SW 1271 (cell line): ENCODE data around the gene OR5AN1.
"Not testable (repeated sequence)": the region's sequence is repeated elsewhere in the genome, so short reads cannot be mapped to it uniquely, and the experiment has no call there.

Experiments
- DNase-seq, 2 experiments: peaks; one replicate each; lab custom pipeline; 2025; lab: John Stamatoyannopoulos, UW

OR5AN1 gene

GRCh38 chr11:59358595-59358994 lies at the start of gene OR5AN1:
TSS of gene OR5AN1 (plus strand) at chr11:59358895. CDS start at chr11:59364459, 5,564 bp downstream.
- DNase-seq: no peak

GRCh38 chr11:59335001-59335400 lies 23.7 kb upstream of the OR5AN1 start:
- no peak for DNase-seq

GRCh38 chr11:59336176-59336575 lies 22.5 kb upstream of the OR5AN1 start:
- DNase-seq: no peak

- DNase-seq: no peak
These were observed 21.8 kb upstream of the OR5AN1 start for GRCh38 chr11:59336931-59337330.

GRCh38 chr11:59349657-59350056 lies 9.0 kb upstream of the OR5AN1 start:
- DNase-seq: not testable (repeated sequence)

GRCh38 chr11:59355226-59355625 lies 3.5 kb upstream of the OR5AN1 start:
- DNase-seq: no peak

GRCh38 chr11:59356561-59356960 lies 2.1 kb upstream of the OR5AN1 start:
- DNase-seq: no peak

GRCh38 chr11:59358020-59358419 lies 675 bp upstream of the OR5AN1 start:
- no peak for DNase-seq

- no peak for DNase-seq
These were observed 6.7 kb downstream of the OR5AN1 start for GRCh38 chr11:59365232-59366018.

- no peak for DNase-seq
These were observed 9.7 kb downstream of the OR5AN1 start for GRCh38 chr11:59368238-59369022.

- not testable (repeated sequence) for DNase-seq
These were observed 13.6 kb downstream of the OR5AN1 start for GRCh38 chr11:59372324-59372723.

- DNase-seq: no peak
These were observed 21.8 kb downstream of the OR5AN1 start for GRCh38 chr11:59380263-59381059.

- DNase-seq: no peak
These were observed 35.5 kb downstream of the OR5AN1 start for GRCh38 chr11:59394186-59394585.

GRCh38 chr11:59400461-59401261 lies 42.0 kb downstream of the OR5AN1 start:
- DNase-seq: no peak

- DNase-seq: no peak
These were observed 42.5 kb downstream of the OR5AN1 start for GRCh38 chr11:59401262-59401552.

GRCh38 chr11:59403546-59403945 lies 44.9 kb downstream of the OR5AN1 start:
- DNase-seq: no peak

- no peak for DNase-seq
These were observed 55.0 kb downstream of the OR5AN1 start for GRCh38 chr11:59413646-59414045.

- DNase-seq: no peak
These were observed 56.4 kb downstream of the OR5AN1 start for GRCh38 chr11:59415111-59415510.

- no peak for DNase-seq
These were observed 57.9 kb downstream of the OR5AN1 start for GRCh38 chr11:59416613-59417012.

- no peak for DNase-seq
These were observed 58.3 kb downstream of the OR5AN1 start for GRCh38 chr11:59417023-59417422.

- no peak for DNase-seq
These were observed 59.5 kb downstream of the OR5AN1 start for GRCh38 chr11:59418156-59418555.
